Left ventricle myocardium inferior (tissue), 1 donor: ENCODE results near the gene SLC29A1. TPM values are rescaled to one million over a fixed set of nuclear protein-coding genes. Genes with fewer than 3 reads are reported as not detected.

Experiments used
- DNase-seq: peaks from one replicate; pipeline ENCODE4 v3.0.0-alpha.2; 2020
- H3K27ac ChIP-seq: fragments of 200-600 bp; replicated peaks from 2 replicates; pipeline ENCODE4 v1.8.0; 2021
- H3K27me3 ChIP-seq: fragments of 200-600 bp; 2 replicates; pipeline ENCODE4 v1.8.0; 2021; ENCODE audit warnings: low read depth
- H3K36me3 ChIP-seq: fragments of 200-600 bp; 2 replicates; pipeline ENCODE4 v1.8.0; 2021
- H3K4me1 ChIP-seq: fragments of 200-600 bp; 2 replicates; pipeline ENCODE4 v1.8.0; 2021
- H3K4me3 ChIP-seq: fragments of 200-600 bp; 2 replicates; pipeline ENCODE4 v1.8.0; 2021; ENCODE audit warnings: mild to moderate bottlenecking, moderate library complexity
- H3K9me3 ChIP-seq: fragments of 200-600 bp; replicated peaks from 2 replicates; pipeline ENCODE4 v1.8.0; 2021
- intact Hi-C: fragments of 100-400 bp; cut with micrococcal nuclease; formaldehyde crosslinking; loops from one replicate; pipeline ENCODE4 v1.11.0; 2022
- total RNA-seq: library from RNA; stranded (reverse); fragmentation: NEBNext Ultra II Directional; extraction: Animal tissue kit (Norgen Biotek cat#: 25700); gene quantifications from one replicate; pipeline ENCODE4 v1.2.1, GENCODE V29; 2021
- TF ChIP-seq, protein P1 (sequence below): fragments of 200-600 bp; IDR thresholded peaks from 2 replicates; pipeline ENCODE4 v1.8.0; 2021; ENCODE audit warnings: antibody characterized with exemption, mild to moderate bottlenecking, borderline replicate concordance
- donor health status: DM: no; HTN: yes; CAD: no; lungs with severe emphysema.

The SLC29A1 gene
- total RNA-seq, 1 donor from 2014 or later, result 154 TPM

DNA sequence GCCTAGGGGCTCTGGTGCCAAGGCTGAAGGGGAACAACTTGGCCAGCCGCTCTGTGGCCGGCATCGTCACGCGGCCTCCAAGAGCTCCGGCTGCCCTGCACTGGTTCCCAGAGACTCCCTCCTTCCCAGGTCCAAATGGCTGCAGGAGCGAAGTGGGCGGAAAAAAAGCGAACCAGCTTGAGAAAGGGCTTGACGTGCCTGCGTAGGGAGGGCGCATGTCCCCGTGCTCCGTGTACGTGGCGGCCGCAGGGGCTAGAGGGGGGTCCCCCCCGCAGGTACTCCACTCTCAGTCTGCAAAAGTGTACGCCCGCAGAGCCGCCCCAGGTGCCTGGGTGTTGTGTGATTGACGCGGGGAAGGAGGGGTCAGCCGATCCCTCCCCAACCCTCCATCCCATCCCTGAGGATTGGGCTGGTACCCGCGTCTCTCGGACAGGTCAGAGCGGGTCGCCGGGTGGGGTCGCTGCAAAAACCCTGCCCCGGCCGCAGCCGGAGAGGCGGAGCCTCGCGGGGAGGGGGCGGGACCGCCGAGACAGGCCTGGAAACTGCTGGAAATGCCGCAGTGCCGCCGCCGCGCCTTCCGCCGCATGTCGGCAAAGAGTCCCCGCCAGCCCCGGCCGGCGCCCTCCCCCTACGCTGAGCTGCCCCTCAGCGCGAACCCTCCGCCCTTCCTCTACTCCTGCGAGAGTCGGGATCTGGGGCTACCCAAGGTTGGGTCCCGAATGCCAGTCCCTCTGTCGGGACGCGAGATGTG, 22.7 kb downstream of the SLC29A1 start:
- TF ChIP-seq, protein P1, sequence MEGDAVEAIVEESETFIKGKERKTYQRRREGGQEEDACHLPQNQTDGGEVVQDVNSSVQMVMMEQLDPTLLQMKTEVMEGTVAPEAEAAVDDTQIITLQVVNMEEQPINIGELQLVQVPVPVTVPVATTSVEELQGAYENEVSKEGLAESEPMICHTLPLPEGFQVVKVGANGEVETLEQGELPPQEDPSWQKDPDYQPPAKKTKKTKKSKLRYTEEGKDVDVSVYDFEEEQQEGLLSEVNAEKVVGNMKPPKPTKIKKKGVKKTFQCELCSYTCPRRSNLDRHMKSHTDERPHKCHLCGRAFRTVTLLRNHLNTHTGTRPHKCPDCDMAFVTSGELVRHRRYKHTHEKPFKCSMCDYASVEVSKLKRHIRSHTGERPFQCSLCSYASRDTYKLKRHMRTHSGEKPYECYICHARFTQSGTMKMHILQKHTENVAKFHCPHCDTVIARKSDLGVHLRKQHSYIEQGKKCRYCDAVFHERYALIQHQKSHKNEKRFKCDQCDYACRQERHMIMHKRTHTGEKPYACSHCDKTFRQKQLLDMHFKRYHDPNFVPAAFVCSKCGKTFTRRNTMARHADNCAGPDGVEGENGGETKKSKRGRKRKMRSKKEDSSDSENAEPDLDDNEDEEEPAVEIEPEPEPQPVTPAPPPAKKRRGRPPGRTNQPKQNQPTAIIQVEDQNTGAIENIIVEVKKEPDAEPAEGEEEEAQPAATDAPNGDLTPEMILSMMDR, result peak; percentile 46
- Histone ChIP-seq H3K27me3 (no peaks in the 10 kb centered on the region), H3K4me1 (peaks cover 56% of the 10 kb centered on the region), H3K36me3 (peaks cover 32% of the 10 kb centered on the region), H3K9me3 (no peaks in the 10 kb centered on the region), H3K27ac (peak overlapping the region; percentile 99), H3K4me3 (peak overlapping the region; percentile 96)
- intact Hi-C loops, result no loop called here
- DNase-seq, result peak; percentile 95

DNA sequence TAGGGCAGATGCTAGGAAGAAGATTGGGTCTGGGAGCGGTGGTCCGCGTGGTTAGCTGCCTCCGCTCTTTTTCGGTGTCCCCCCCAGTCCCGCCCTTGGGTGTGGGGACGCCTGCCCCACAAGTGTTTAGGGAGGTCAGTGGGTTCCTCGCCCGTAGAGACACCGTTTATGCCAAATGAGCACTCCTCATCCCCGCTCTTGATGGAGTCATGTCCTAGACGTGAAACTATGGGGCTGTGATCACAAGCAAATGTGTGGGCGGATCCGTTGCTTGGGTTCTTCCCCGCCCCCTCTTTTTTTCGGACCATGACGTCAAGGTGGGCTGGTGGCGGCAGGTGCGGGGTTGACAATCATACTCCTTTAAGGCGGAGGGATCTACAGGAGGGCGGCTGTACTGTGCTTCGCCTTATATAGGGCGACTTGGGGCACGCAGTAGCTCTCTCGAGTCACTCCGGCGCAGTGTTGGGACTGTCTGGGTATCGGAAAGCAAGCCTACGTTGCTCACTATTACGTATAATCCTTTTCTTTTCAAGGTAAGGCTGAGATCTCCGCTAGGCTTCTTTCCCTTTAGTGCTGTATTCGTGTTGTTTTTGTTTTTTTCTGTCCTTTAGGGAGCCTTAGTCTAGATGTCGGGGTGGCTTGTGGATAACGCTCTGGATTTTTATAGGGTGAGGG, 23.4 kb downstream of the SLC29A1 start, which contains the start of gene HSP90AB1:
HSP90AB1 (plus strand) TSS at position 439 of the 675 bp plus-strand sequence. CDS start 1,529 bp downstream, outside the sequence.
- intact Hi-C loops, result no loop called here
- H3K4me3 ChIP-seq, result peak within 1 kb of the TSS; percentile 96
- no peaks in the 10 kb centered on the region for H3K27me3 ChIP-seq
- H3K9me3 ChIP-seq, result no peaks in the 10 kb centered on the region
- TF ChIP-seq, protein P1, result no peak
- peak; percentile 94 for DNase-seq
- H3K27ac ChIP-seq, result peak within 1 kb of the TSS; percentile 99
- peaks cover 39% of the 10 kb centered on the region for H3K36me3 ChIP-seq
- H3K4me1 ChIP-seq, result peaks cover 63% of the 10 kb centered on the region

DNA sequence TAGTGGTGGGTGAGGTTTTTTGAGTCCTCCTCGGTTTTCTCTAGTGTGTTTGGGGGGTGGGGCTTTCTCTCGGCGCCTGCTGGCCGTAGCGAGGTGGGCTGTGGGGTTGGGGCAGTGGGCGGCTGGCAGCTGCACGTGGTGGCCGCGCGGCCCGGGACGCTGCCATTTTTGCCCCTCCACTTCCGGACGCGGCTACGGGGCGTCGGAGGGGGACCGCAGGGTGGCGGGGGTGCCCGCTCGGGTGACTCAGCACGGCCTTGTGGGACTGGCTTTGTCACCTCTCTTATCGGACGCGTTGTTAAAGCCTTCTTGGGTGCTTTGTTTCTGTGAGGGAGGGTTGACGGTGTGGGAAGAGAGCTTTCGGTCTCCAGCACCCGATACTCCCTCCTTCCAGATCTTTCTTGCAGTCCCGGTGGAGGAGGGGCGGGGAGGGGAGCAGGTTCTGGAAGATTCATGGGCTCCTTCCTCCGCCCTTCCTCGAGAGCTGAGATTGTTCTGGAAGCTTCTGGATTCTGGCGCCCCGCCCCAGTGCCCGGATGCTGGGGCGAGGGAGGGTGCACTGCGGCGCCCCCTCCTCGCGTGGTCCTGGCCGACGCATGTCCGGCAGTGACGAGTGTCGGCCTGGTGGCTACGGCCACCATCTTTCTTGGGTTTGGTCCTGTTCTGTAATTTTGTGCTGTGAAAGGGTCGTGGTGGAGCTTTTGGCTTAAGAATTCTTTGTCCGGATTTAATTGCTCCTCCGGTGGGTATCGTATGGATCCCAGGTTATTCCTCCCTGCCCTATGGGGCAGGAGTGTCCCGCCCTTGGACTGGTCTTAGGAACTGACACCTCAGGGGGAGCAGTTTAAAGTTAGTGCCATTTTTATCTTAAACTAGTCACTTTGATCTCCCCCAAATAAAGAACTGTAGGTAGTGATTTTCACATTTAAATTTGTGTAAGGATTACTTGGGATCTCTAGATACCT, 24.2 kb downstream of the SLC29A1 start:
- no peaks in the 10 kb centered on the region for H3K27me3 ChIP-seq
- peak; percentile 66 for DNase-seq
- H3K36me3 ChIP-seq, result peaks cover 47% of the 10 kb centered on the region
- TF ChIP-seq, protein P1, result peak; percentile 6
- H3K4me3 ChIP-seq, result peak overlapping the region; percentile 96
- H3K27ac ChIP-seq, result peak overlapping the region; percentile 99
- intact Hi-C loops, result no loop called here
- H3K4me1 ChIP-seq, result peaks cover 71% of the 10 kb centered on the region
- no peaks in the 10 kb centered on the region for H3K9me3 ChIP-seq

DNA sequence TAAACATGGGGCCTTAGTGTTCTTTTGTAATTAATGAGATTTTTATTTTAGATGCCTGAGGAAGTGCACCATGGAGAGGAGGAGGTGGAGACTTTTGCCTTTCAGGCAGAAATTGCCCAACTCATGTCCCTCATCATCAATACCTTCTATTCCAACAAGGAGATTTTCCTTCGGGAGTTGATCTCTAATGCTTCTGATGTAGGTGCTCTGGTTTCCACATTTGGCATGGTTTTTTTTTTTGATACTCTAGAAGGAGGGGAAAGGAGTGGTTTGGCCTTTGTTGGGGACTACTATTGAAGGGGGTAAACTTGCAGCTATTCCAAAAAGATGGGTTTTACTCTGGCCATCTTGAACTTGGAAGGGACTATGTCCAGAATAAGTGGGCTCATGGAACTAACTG, 25.2 kb downstream of the SLC29A1 start:
- Histone ChIP-seq H3K9me3 (no peaks in the 10 kb centered on the region), H3K4me1 (peaks cover 81% of the 10 kb centered on the region), H3K4me3 (peak overlapping the region; percentile 96), H3K27me3 (no peaks in the 10 kb centered on the region), H3K27ac (peak overlapping the region; percentile 99), H3K36me3 (peaks cover 57% of the 10 kb centered on the region)
- TF ChIP-seq, protein P1, result no peak
- DNase-seq, result no peak
- intact Hi-C loops, result no loop called here
